ENCODE results near the gene DES.
"Not testable (repeated sequence)": the region's sequence is repeated elsewhere in the genome, so short reads cannot be mapped to it uniquely, and the experiment has no call there.

Gene DES

DNA sequence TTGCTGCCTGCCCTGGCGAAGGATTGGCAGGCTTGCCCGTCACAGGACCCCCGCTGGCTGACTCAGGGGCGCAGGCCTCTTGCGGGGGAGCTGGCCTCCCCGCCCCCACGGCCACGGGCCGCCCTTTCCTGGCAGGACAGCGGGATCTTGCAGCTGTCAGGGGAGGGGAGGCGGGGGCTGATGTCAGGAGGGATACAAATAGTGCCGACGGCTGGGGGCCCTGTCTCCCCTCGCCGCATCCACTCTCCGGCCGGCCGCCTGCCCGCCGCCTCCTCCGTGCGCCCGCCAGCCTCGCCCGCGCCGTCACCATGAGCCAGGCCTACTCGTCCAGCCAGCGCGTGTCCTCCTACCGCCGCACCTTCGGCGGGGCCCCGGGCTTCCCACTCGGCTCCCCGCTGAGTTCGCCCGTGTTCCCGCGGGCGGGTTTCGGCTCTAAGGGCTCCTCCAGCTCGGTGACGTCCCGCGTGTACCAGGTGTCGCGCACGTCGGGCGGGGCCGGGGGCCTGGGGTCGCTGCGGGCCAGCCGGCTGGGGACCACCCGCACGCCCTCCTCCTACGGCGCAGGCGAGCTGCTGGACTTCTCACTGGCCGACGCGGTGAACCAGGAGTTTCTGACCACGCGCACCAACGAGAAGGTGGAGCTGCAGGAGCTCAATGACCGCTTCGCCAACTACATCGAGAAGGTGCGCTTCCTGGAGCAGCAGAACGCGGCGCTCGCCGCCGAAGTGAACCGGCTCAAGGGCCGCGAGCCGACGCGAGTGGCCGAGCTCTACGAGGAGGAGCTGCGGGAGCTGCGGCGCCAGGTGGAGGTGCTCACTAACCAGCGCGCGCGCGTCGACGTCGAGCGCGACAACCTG, at the start of gene DES:
Gene DES, plus strand, starts transcription at position 223 of the 857 bp plus-strand sequence. Its CDS starts 86 bp downstream, at position 309.
- DNase-seq, result no peak

- no peak for DNase-seq
Measured at GRCh38 chr2:219368690-219369191, 49.4 kb upstream of the DES start.

- DNase-seq, result no peak
Measured at GRCh38 chr2:219369447-219369861, 48.7 kb upstream of the DES start.

- no peak for DNase-seq
Measured at GRCh38 chr2:219378163-219378851, 39.9 kb upstream of the DES start.

GRCh38 chr2:219380926-219381325, 37.3 kb upstream of the DES start:
- DNase-seq, result no peak

- DNase-seq, result no peak
Measured at GRCh38 chr2:219381448-219381847, 36.7 kb upstream of the DES start.

DNA sequence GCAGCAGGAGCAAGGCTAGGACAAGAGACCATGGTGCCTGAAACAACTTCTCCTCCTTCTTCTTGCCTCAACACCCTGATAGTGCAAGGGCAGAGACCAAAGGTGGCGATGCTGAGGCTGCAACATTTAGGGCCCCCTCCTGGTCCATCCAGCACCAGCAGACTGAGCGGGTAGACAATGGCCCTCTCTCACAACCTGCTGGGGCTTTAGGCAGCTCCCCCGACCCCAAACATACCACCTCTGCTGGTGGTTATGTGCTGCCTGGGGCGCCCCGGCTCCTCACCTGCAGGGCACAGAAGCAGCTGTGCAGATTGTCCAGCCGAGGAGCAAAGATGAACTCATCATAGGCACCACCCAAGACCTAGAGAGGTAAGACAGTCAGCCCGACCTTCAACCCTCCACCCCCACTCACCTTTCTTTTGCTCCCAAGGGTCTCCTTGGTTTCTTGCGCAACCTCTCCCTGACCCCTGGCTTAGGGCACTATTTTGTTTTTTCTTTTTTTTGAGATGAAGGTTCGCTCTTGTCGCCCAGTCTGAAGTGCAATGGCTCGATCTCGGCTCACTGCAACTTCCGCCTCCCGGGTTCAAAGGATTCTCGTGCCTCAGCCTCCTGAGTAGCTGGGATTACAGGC, 34.0 kb upstream of the DES start:
- no peak for DNase-seq

DNA sequence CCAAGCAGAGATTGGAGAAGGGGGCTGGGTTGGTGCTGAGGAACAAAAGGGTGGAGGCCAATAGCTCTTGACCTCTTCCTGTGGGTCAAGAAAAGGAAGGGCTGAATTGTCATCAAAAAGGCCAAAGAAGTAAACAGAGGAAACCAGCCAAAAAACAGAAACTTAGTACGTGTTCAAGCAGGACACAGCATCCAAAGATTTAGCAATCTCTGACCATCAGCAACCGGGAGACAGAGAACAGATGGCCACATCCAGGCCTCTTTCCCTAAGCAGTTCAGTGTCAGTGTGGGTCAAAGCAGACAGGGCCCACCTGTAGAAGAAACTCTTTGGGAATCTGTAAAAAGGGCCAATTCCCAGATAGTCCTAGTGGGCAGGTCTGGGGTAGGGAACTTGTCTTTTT, 33.3 kb upstream of the DES start:
- no peak for DNase-seq

- DNase-seq, result no peak
Measured at GRCh38 chr2:219385958-219386520, 32.1 kb upstream of the DES start.

DNA sequence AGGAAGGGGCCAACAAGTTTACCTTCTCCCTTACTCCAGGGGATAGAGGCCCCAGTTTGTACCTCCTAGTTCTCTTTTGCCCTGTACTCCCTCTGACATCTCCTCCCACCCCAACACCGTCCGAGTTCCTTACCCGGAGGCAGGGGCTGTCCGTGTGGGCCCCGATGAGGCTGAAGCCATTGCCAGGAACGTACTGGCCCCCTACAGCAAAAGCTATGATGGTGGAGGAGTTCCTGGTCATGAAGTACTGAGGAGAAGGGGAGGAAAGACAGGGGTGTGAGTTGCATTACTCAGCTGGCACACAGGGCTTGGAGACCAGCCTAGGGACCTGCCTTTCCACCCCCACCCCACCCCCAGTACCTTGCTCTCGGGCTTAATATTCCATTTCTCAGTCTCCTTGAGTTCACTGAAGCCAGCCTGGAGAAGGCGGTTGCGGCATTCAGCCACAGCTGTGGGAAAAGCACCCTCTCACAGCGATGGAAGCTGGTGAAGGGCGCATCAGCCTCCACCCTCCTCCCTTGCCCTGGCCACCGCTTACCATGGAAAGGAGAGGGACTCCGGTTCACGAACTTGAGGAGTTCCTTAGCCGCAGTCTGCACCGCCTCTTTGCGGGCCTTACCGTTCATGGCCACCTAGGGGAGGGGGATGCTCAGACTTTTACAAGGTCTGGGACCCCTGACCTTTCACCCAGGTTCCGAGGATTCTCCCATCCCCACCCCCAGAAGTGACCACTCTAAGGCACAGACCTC, 31.5 kb upstream of the DES start:
- peak; percentile 8 for DNase-seq

DNA sequence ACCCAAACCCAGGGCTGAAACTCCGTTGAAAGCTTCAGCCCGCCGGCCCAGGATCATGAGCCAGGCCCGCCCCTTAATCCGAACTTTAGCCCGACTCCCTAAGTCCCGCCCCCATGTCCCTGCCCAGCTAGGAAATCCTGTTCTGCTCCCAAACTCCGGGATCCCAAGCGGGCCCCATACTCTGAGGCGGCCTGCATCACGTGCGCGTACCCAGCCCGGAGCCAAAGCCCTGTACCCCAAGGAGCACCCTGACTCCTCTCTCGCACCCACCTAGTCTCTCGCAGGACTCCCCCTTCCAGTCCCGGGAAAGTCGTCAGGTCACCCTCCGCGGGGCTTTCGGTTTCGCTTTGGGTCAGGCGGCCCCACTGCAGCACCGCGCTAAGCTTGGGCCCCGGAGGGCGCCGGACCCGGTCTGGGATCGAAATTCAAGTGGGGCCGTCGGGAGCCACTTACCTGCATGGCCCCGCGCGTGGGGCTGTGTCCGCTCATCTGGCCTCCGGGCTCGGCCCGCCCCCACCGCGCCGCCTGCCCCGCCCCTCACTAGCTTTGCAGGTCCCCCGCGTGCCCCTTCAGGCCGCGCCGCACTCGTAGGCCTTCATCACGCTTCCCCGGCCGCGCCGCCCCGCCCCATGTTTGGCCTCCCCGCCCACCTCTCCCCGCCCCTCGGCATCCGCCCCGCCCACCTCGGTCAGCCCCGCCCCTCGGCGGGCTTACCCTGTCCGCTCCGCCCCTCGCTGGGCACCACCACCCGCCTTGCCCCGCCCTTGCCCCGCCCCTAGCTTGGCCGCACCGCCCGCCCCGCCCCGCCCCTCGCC, 30.7 kb upstream of the DES start, which contains the start of gene DNPEP:
Gene DNPEP, minus strand, starts transcription at position 607 of the 815 bp plus-strand sequence. Its CDS starts 118 bp downstream, at position 489.
- DNase-seq, result peak; percentile 95

DNA sequence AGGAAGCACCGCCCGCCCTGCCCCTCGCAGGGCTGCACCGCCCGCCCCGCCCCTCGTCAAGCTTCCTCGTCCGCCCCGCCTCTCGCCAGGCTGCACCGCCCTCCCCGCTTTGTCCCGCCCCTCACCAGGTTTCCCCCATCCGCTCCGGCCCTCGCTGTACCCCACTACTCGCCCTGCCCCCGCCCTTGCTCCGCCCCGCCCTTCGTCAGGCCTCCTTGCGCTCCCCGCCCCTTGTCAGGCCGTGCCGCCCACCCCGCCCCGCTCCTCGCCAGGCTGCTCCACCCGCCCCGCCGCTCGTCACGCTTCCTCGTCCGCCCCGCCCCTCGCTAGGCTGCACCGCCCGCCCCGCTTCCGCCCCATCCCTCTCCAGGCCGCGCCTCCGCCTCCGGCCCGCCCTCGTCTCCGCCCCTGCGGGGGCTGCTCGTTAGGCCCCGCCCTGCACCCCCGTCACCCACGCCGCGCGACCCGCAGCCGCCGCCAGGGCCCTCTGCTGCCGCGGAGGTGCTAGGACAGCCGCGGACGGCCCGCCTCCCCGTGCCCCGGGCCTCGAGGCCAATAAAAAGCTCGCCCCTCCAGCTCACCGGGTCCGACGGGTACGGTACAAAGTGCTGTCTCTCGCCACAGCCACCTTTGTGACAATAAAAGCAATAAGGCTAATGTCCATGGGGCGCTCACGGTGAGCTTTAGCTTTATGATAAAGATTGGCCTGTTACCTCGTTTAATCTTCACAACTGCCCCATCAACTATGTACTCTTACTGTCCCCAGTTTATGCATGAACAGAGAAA, 29.9 kb upstream of the DES start:
- peak; percentile 98 for DNase-seq

DNA sequence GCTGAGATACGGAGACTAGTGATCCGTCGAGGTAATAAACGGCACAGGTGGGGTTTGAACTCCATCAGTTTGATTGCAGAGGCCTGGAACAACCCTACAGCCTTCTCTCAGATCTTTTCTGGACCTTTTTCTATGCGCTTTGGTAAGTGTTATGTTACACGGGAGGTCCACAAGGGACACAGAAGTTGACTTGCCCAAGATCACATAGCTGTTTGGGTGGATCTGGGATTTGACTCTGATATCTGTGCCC, 29.3 kb upstream of the DES start:
- no peak for DNase-seq

GRCh38 chr2:219392754-219393153, 25.4 kb upstream of the DES start:
- DNase-seq, result no peak

- not testable (repeated sequence) for DNase-seq
Measured at GRCh38 chr2:219395056-219395455, 23.1 kb upstream of the DES start.

- no peak for DNase-seq
Measured at GRCh38 chr2:219395609-219396008, 22.6 kb upstream of the DES start.

GRCh38 chr2:219396863-219397457, 21.2 kb upstream of the DES start:
- DNase-seq, result no peak

DNA sequence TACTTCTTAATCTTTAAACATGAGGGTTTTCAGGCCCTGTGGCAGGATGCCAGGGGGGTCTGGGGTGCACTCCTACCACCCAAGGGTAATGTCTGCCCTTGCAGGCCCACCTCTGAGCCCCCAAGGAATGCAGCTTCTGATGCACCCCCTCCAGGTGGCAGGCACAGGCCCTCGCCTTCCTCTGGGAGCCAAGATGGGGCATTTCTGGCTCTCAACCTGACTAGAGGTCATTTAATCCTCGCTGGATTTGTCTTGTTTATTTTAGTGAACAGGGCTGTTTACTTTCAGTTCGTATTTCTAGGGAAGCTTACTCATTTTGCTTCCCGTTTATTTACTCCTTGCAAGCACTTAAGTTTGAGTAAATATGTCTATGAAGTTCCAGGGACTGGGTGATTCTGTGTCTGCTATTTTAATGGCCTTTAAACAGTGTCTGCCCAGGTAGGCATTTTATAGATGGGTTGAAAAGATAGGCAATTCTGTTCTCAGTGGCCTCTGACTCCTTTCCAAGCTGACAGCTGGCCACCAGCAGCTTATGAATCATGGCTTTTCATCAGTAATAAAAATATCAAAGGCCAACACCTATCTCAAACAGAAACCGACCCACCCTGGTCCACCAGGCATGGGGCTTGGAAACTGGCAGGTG, 19.3 kb upstream of the DES start:
- no peak for DNase-seq

DNA sequence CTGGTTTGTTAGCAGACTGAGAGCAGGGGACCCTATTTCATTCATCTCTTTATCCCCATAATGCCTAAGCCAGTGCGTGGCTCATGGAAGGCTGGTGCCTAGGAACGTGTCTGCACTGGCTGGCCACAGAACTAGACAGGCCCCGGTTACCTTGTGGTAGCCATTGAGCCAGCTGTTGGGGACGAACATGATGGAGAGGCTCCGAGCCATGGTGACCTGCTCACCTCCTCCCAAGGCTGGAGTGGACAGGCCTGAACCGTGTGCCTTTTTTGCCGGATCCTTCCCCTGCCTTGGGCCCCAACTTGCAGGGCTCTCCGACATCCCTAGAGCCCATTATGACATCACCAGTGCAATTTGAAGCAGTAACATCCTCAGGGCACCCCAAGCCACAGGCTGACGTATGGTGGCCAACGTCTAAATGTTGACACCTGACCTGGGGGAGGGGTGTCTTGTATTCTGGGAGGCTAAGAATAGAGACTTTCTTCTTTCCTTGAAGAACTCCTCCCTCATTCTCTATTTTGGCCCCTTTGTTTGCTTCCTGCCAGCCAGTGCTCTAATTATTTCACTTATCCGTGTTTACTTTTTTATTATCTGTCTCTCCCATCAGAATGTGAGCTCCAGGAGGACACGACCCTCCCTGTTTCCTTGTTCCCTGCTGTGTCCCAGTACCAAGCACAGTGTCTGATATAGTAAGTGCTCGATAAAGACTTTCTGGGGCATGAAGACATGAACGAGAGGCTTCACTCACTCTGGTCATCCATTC, 18.3 kb upstream of the DES start:
- no peak for DNase-seq

Data from stimulated activated CD4-positive, alpha-beta T cell treated with anti-CD3 and anti-CD28 coated beads, Interleukin-1b, Interleukin-23, amount 100 ng/mL, for 48 hours (primary cell).